ENCODE results near the gene KCNJ1. TPM values are rescaled to one million over a fixed set of nuclear protein-coding genes. Genes with fewer than 3 reads are reported as not detected.
A peak's percentile ranks its signal among the peaks of the same experiment; 100 is the strongest.

The KCNJ1 gene
- total and polyA plus RNA-seq, 4 experiments from 2014 or later: 0.17 to 0.23 TPM; not detected in 2

GRCh38 chr11:128871168-128871610 lies 4.1 kb upstream of the KCNJ1 start:
- Histone ChIP-seq H3K36me3 (ENCODE audit: insufficient read depth, low read length) (no peaks in the 10 kb centered on the region), H3K4me1 (ENCODE audit: insufficient read depth, low read length) (no peaks in the 10 kb centered on the region), H3K4me3 (ENCODE audit: low read length in 2 of 2) (no peak overlapping the region), H3K9me3 (ENCODE audit: control insufficient read depth in 1 of 2, low read length in 2 of 2) (no peaks in the 10 kb centered on the region), H3K27me3 (ENCODE audit: insufficient read depth, low read length) (no peaks in the 10 kb centered on the region), H3K27ac (ENCODE audit: low read depth, low read length) (no peak overlapping the region)
- CTCF ChIA-PET (ENCODE audit: partially characterized antibody): no interaction called here
- intact Hi-C loops (cut with micrococcal nuclease): no loop called here
- no peak for DNase-seq
- POLR2A ChIA-PET (ENCODE audit: partially characterized antibody): no interaction called here
- no peaks in the 10 kb centered on the region for H3K36me3 Mint-ChIP-seq
- H3K4me1 Mint-ChIP-seq: no peaks in the 10 kb centered on the region
- H3K4me3 Mint-ChIP-seq: no peak overlapping the region
- no peaks in the 10 kb centered on the region for H3K27me3 Mint-ChIP-seq
- no peaks in the 10 kb centered on the region for H3K9me3 Mint-ChIP-seq
- no peak overlapping the region for H3K27ac Mint-ChIP-seq

- intact Hi-C loops (cut with micrococcal nuclease): no loop called here
These were observed 2.0 kb upstream of the KCNJ1 start for GRCh38 chr11:128868841-128869671.

GRCh38 chr11:128865490-128865889 lies 1.6 kb downstream of the KCNJ1 start:
- no peaks in the 10 kb centered on the region for H3K9me3 ChIP-seq (ENCODE audit: control insufficient read depth in 1 of 2, low read length in 2 of 2)
- intact Hi-C loops (cut with micrococcal nuclease): no loop called here
- DNase-seq: no peak
- no peak overlapping the region for H3K4me3 ChIP-seq (ENCODE audit: low read length in 2 of 2)
- no peaks in the 10 kb centered on the region for H3K36me3 Mint-ChIP-seq
- H3K4me1 Mint-ChIP-seq: no peaks in the 10 kb centered on the region
- no peaks in the 10 kb centered on the region for H3K27me3 Mint-ChIP-seq
- no peaks in the 10 kb centered on the region for H3K36me3 ChIP-seq (ENCODE audit: insufficient read depth, low read length)
- no peaks in the 10 kb centered on the region for H3K9me3 Mint-ChIP-seq
- no peaks in the 10 kb centered on the region for H3K27me3 ChIP-seq (ENCODE audit: insufficient read depth, low read length)
- no peak overlapping the region for H3K27ac Mint-ChIP-seq
- H3K27ac ChIP-seq (ENCODE audit: low read depth, low read length): no peak overlapping the region
- no peaks in the 10 kb centered on the region for H3K4me1 ChIP-seq (ENCODE audit: insufficient read depth, low read length)
- ChIA-PET CTCF (ENCODE audit: partially characterized antibody) (interaction anchor here (1.0 to 2.4 kb wide), 8 partner anchors 12 to 708 kb away, joined by 3 to 6 read pairs (median 4); no protein-coding TSS in a partner anchor), POLR2A (ENCODE audit: partially characterized antibody) (no interaction called here)
- no peak overlapping the region for H3K4me3 Mint-ChIP-seq

More at GRCh38 chr11:128868841-128869671, 2.0 kb upstream of the KCNJ1 start:
- H3K4me3 Mint-ChIP-seq: no peak overlapping the region
- no peaks in the 10 kb centered on the region for H3K36me3 Mint-ChIP-seq
- no peak overlapping the region for H3K27ac ChIP-seq (ENCODE audit: low read depth, low read length)
- ChIA-PET CTCF (ENCODE audit: partially characterized antibody) (interaction anchor here (0.8 to 1.5 kb wide), 5 partner anchors 11 to 38 kb away, joined by 3 to 8 read pairs (median 3); no protein-coding TSS in a partner anchor), POLR2A (ENCODE audit: partially characterized antibody) (interaction anchor here (0.6 to 1.1 kb wide), 3 partner anchors 12 to 365 kb away, joined by 3 read pairs; no protein-coding TSS in a partner anchor)
- peak overlapping the region in 1 of 7 donors; percentile 65 for H3K27ac Mint-ChIP-seq
- no peaks in the 10 kb centered on the region for H3K4me1 Mint-ChIP-seq
- H3K4me1 ChIP-seq (ENCODE audit: insufficient read depth, low read length): no peaks in the 10 kb centered on the region
- H3K36me3 ChIP-seq (ENCODE audit: insufficient read depth, low read length): no peaks in the 10 kb centered on the region
- peak in 3 of 5 donors; percentile 33 to 48 (median 46) for DNase-seq
- H3K9me3 Mint-ChIP-seq: no peaks in the 10 kb centered on the region
- H3K27me3 ChIP-seq (ENCODE audit: insufficient read depth, low read length): no peaks in the 10 kb centered on the region
- H3K9me3 ChIP-seq (ENCODE audit: control insufficient read depth in 1 of 2, low read length in 2 of 2): no peaks in the 10 kb centered on the region
- no peak overlapping the region for H3K4me3 ChIP-seq (ENCODE audit: low read length in 2 of 2)
- no peaks in the 10 kb centered on the region for H3K27me3 Mint-ChIP-seq

- H3K36me3 ChIP-seq (ENCODE audit: insufficient read depth, low read length): no peaks in the 10 kb centered on the region
- no peaks in the 10 kb centered on the region for H3K36me3 Mint-ChIP-seq
- H3K9me3 ChIP-seq (ENCODE audit: control insufficient read depth in 1 of 2, low read length in 2 of 2): no peaks in the 10 kb centered on the region
- ChIA-PET POLR2A (ENCODE audit: partially characterized antibody) (no interaction called here), CTCF (ENCODE audit: partially characterized antibody) (interaction anchor here (1.0 to 6.6 kb wide), 4 partner anchors 11 to 706 kb away, joined by 5 to 58 read pairs (median 10); no protein-coding TSS in a partner anchor)
- no peak overlapping the region for H3K27ac Mint-ChIP-seq
- intact Hi-C loops (cut with micrococcal nuclease): no loop called here
- no peaks in the 10 kb centered on the region for H3K4me1 ChIP-seq (ENCODE audit: insufficient read depth, low read length)
- no peak overlapping the region for H3K4me3 ChIP-seq (ENCODE audit: low read length in 2 of 2)
- no peaks in the 10 kb centered on the region for H3K27me3 ChIP-seq (ENCODE audit: insufficient read depth, low read length)
- no peak overlapping the region for H3K4me3 Mint-ChIP-seq
- no peak overlapping the region for H3K27ac ChIP-seq (ENCODE audit: low read depth, low read length)
- no peaks in the 10 kb centered on the region for H3K9me3 Mint-ChIP-seq
- H3K4me1 Mint-ChIP-seq: peaks cover 4 to 11% (median 7%) of the 10 kb centered on the region in 4 donors
- DNase-seq: no peak
- H3K27me3 Mint-ChIP-seq: peaks cover 0 to 2% of the 10 kb centered on the region in 2 donors
These were observed 4.0 kb downstream of the KCNJ1 start for GRCh38 chr11:128862908-128863660.

- H3K27me3 Mint-ChIP-seq: peaks cover 0 to 2% of the 10 kb centered on the region in 2 donors
- Histone ChIP-seq H3K36me3 (ENCODE audit: insufficient read depth, low read length) (no peaks in the 10 kb centered on the region), H3K4me1 (ENCODE audit: insufficient read depth, low read length) (no peaks in the 10 kb centered on the region), H3K4me3 (ENCODE audit: low read length in 2 of 2) (no peak overlapping the region), H3K27ac (ENCODE audit: low read depth, low read length) (no peak overlapping the region), H3K27me3 (ENCODE audit: insufficient read depth, low read length) (no peaks in the 10 kb centered on the region), H3K9me3 (ENCODE audit: control insufficient read depth in 1 of 2, low read length in 2 of 2) (no peaks in the 10 kb centered on the region)
- CTCF ChIA-PET (ENCODE audit: partially characterized antibody): interaction anchor here (1.0 to 6.6 kb wide), 5 partner anchors 10 to 705 kb away, joined by 5 to 58 read pairs (median 8); no protein-coding TSS in a partner anchor
- no peak overlapping the region for H3K4me3 Mint-ChIP-seq
- no peaks in the 10 kb centered on the region for H3K9me3 Mint-ChIP-seq
- peaks cover 4 to 11% (median 7%) of the 10 kb centered on the region in 4 donors for H3K4me1 Mint-ChIP-seq
- no peak overlapping the region for H3K27ac Mint-ChIP-seq
- intact Hi-C loops (cut with micrococcal nuclease): no loop called here
- POLR2A ChIA-PET (ENCODE audit: partially characterized antibody): no interaction called here
- DNase-seq: no peak
- H3K36me3 Mint-ChIP-seq: no peaks in the 10 kb centered on the region
These were observed 4.7 kb downstream of the KCNJ1 start for GRCh38 chr11:128862406-128862805.

- Histone ChIP-seq H3K36me3 (ENCODE audit: insufficient read depth, low read length) (no peaks in the 10 kb centered on the region), H3K27ac (ENCODE audit: low read depth, low read length) (no peak overlapping the region), H3K4me1 (ENCODE audit: insufficient read depth, low read length) (no peaks in the 10 kb centered on the region), H3K4me3 (ENCODE audit: low read length in 2 of 2) (no peak overlapping the region), H3K9me3 (ENCODE audit: control insufficient read depth in 1 of 2, low read length in 2 of 2) (no peaks in the 10 kb centered on the region), H3K27me3 (ENCODE audit: insufficient read depth, low read length) (no peaks in the 10 kb centered on the region)
- H3K27me3 Mint-ChIP-seq: peaks cover 0 to 2% of the 10 kb centered on the region in 2 donors
- CTCF ChIA-PET (ENCODE audit: partially characterized antibody): interaction anchor here (0.8 to 6.6 kb wide), 11 partner anchors 9 to 703 kb away, joined by 3 to 58 read pairs (median 4); no protein-coding TSS in a partner anchor
- H3K9me3 Mint-ChIP-seq: no peaks in the 10 kb centered on the region
- peaks cover 4 to 11% (median 7%) of the 10 kb centered on the region in 4 donors for H3K4me1 Mint-ChIP-seq
- H3K4me3 Mint-ChIP-seq: no peak overlapping the region
- POLR2A ChIA-PET (ENCODE audit: partially characterized antibody): no interaction called here
- no peak overlapping the region for H3K27ac Mint-ChIP-seq
- intact Hi-C loops (cut with micrococcal nuclease): loop anchor here (1.0 kb wide), 5 partner anchors 29 to 829 kb away; no protein-coding TSS in a partner anchor
- no peak for DNase-seq
- no peaks in the 10 kb centered on the region for H3K36me3 Mint-ChIP-seq
These were observed 6.3 kb downstream of the KCNJ1 start for GRCh38 chr11:128860571-128861361.
